Activated naive CD8-positive, alpha-beta T cell treated with anti-CD3 and anti-CD28 coated beads for 36 hours (primary cell): Measurements from ENCODE around the gene PLB1. TPM values are rescaled to one million over a fixed set of nuclear protein-coding genes. Genes with fewer than 3 reads are reported as not detected.
A peak's percentile ranks its signal among the peaks of the same experiment; 100 is the strongest.

Source experiments
- DNase-seq: peaks from one replicate; pipeline ENCODE4 v3.0.0; 2021
- H3K27ac Mint-ChIP-seq: one replicate; pipeline ENCODE4 v1.8.0; 2022; ENCODE audit warnings: mild to moderate bottlenecking, moderate library complexity, mixed read lengths
- H3K27me3 Mint-ChIP-seq: one replicate; pipeline ENCODE4 v1.8.0; 2022; ENCODE audit warnings: mild to moderate bottlenecking, mixed read lengths
- H3K36me3 Mint-ChIP-seq: one replicate; pipeline ENCODE4 v1.8.0; 2021; ENCODE audit warnings: mild to moderate bottlenecking, mixed read lengths
- H3K4me1 Mint-ChIP-seq: one replicate; pipeline ENCODE4 v1.8.0; 2021; ENCODE audit warnings: mixed read lengths
- H3K4me3 Mint-ChIP-seq: one replicate; pipeline ENCODE4 v1.8.0; 2022; ENCODE audit warnings: mild to moderate bottlenecking, moderate library complexity, mixed read lengths
- H3K9me3 Mint-ChIP-seq: one replicate; pipeline ENCODE4 v1.8.0; 2022; ENCODE audit warnings: mixed read lengths
- total RNA-seq, 2 experiments: library from RNA; stranded (reverse); gene quantifications; one replicate each; pipeline ENCODE4 v1.2.3, GENCODE V29; 2021

The PLB1 gene
- total RNA-seq, 2 experiments from 2014 or later, result 0.99 to 1.4 TPM

DNA sequence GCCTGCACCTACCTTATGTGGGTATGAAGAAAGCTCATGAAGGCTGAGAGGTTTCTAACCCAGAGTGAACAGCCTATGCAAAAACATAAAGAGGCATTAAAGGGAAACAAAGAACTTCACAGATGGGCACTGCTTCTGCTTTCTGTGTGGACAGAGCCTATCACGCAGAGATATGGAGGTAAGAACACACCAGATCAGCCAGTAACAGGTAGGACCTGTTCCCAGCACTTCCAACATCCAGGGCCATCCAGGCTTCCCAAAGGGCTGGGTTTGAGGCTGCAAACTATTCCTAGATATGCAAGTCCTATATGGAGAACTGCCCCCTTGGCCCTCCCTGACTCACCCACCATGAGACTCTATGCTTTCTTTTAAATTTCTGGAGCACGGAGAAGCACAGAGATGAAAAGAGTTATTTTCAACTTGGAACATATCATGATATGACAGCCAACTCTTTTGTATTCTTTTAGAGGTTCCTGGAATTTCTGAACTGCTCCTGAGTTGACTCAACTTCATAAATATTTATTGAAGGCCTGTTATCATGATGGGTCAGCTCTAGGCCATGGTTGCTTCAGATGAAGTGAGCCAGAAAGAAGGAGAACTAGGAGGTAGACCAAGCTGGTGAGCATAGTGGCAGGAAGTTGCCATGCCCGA, 178.3 kb downstream of the PLB1 start:
- Mint-ChIP-seq H3K9me3 (peaks cover 11% of the 10 kb centered on the region), H3K4me1 (peaks cover 14% of the 10 kb centered on the region), H3K4me3 (no peak overlapping the region), H3K36me3 (peaks cover 5% of the 10 kb centered on the region), H3K27ac (no peak overlapping the region), H3K27me3 (no peaks in the 10 kb centered on the region)
- DNase-seq, result no peak

DNA sequence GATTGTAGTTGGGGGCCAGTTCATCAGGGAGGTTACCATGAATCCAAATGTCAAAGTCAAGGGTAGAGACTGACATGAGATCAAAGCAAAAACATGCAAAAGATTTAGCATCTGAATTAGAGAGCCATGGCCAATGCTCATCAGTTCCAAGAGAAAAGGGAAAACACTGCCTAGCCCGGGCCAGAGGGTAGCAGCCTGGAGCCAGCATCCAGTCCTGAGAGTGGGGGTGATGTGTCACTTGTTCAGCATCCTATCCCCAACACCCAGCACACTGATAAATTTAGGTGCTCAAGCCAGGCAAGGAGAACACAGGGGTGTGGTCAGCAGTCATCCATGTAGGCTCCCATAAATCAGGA, 178.8 kb downstream of the PLB1 start:
- peaks cover 20% of the 10 kb centered on the region for H3K4me1 Mint-ChIP-seq
- H3K27me3 Mint-ChIP-seq, result no peaks in the 10 kb centered on the region
- peaks cover 11% of the 10 kb centered on the region for H3K9me3 Mint-ChIP-seq
- peaks cover 5% of the 10 kb centered on the region for H3K36me3 Mint-ChIP-seq
- no peak overlapping the region for H3K27ac Mint-ChIP-seq
- H3K4me3 Mint-ChIP-seq, result no peak overlapping the region
- no peak for DNase-seq

DNA sequence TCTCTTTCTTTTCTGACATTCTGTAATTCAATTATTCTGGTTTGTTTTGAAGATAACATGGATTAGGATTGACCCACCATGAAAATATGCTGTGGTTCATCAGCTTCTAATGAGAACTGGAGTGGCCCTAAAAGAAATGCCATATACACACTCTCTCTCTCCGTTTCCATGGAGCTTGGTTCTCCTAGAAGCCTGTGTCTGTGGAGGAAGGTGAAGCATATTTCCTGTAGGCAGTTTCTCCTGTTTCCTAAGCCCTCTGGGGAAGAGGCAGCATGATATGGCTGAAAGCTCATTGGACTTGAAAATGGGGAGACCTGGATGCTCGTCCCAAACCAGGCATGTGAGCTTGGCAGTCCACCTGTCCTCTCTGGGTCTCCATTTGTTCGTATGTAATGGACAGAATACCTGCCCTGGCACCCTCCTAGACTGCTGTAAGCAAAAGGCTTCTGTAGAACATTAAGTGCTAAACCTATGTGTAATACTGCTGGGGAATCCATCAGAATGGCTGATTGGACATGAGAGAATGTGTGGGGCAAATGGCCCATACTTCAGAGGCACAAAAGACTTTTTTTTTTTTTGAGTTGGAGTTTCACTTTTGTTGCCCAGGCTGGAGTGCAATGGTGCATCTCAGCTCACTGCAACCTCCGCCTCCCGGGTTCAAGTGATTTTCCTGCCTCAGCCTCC, 180.4 kb downstream of the PLB1 start:
- Mint-ChIP-seq H3K27ac (no peak overlapping the region), H3K4me3 (no peak overlapping the region), H3K36me3 (peaks cover 5% of the 10 kb centered on the region), H3K9me3 (peaks cover 11% of the 10 kb centered on the region), H3K27me3 (no peaks in the 10 kb centered on the region), H3K4me1 (peaks cover 29% of the 10 kb centered on the region)
- DNase-seq, result no peak

DNA sequence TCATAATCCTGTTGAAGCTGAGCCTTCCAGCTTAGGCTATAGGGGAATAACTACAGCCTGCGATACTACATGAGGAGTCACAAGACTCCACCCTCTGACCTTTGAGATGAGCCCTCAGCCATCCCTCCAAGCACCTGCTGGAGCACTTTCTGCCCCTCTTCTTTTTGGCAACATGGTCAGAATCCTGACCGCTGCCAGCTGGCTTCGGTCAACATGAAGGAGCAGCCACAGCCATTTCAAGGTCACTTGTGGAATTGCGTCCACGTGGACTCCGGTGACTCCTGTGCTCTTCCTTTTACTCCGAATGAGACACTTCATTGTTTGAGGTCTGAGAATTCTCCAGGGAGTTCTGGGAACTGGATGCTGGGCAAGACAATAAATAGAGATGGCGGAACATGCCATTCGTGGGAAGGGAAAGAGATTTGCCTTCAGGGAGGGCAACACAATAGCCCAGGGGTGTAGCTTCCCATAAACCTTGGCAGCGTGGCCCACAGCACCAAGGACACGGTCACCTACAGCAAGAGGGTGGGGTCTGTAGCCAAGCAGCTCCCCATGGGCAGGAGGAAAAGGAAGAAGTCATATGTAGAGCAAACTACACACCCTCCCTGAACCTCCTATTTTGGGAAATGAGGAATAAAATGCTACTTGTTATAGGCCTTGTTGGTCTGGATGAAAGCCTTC, 182.5 kb downstream of the PLB1 start:
- no peak for DNase-seq
- Mint-ChIP-seq H3K4me1 (peaks cover 42% of the 10 kb centered on the region), H3K27ac (peak overlapping the region; percentile 55), H3K27me3 (no peaks in the 10 kb centered on the region), H3K36me3 (no peaks in the 10 kb centered on the region), H3K4me3 (no peak overlapping the region), H3K9me3 (no peaks in the 10 kb centered on the region)

DNA sequence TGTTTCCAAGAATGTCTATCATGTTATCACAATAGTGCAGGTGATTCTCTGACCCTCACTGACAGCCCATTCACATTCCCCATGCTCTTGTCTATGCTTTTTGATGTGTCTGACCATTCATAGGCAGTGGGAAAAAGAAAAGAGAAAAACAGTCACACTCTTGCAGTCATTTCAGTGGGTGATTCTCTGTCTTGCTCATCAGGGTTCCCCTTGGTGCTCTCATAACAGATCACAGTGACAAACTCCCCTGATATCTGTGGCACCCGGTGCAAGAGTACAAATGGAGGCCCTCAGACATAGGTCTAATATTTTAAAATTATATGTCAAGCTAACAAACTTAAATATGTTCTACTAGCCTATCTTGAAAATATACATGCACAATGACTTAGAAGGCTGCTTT, 183.1 kb downstream of the PLB1 start:
- Mint-ChIP-seq H3K4me3 (no peak overlapping the region), H3K27me3 (no peaks in the 10 kb centered on the region), H3K36me3 (no peaks in the 10 kb centered on the region), H3K27ac (peak overlapping the region; percentile 55), H3K4me1 (peaks cover 42% of the 10 kb centered on the region), H3K9me3 (no peaks in the 10 kb centered on the region)
- peak; percentile 31 for DNase-seq

DNA sequence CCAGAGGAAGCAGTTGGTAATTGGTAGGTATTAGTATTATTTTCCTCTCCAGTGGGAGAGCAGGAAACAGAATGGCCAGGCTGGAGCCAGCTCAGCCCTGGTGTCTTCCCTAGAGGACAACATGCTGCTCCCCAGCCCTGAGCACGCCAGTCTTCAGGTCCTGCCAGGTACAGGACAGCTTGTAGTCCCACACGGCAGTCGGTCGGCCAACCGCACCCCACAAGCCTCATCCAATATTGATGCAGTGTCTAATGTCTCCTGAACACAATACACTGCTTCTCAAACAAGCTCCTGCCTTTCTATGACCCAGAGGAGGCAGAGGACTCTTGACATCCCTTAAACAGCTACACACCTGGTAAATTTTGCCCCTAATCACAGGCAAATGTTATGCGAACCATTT, 184.8 kb downstream of the PLB1 start:
- H3K4me1 Mint-ChIP-seq, result peaks cover 42% of the 10 kb centered on the region
- H3K36me3 Mint-ChIP-seq, result no peaks in the 10 kb centered on the region
- no peaks in the 10 kb centered on the region for H3K27me3 Mint-ChIP-seq
- no peaks in the 10 kb centered on the region for H3K9me3 Mint-ChIP-seq
- H3K27ac Mint-ChIP-seq, result peak overlapping the region; percentile 94
- DNase-seq, result no peak
- H3K4me3 Mint-ChIP-seq, result no peak overlapping the region

DNA sequence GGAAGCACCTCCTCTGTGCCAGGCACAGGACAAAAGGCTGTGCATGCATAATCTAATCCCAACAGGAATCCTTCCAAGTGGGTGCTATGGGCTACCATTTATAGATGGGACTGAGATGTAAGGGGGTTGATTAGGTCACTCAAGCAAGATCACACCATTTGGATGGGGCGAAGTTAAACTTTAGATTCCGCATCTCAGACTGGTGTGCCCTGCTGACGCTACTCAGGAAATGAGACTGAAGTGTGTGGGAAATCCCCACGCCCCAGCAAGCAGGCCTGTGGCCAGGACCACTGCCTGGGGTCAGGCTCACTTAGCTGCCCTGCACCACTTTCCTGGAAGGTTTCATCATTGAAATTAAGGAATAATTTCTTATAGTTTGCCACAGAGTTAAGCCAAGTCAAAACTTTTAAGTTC, 185.3 kb downstream of the PLB1 start:
- peak overlapping the region; percentile 94 for H3K27ac Mint-ChIP-seq
- DNase-seq, result peak; percentile 74
- H3K4me3 Mint-ChIP-seq, result peak overlapping the region; percentile 44
- no peaks in the 10 kb centered on the region for H3K9me3 Mint-ChIP-seq
- peaks cover 40% of the 10 kb centered on the region for H3K4me1 Mint-ChIP-seq
- H3K36me3 Mint-ChIP-seq, result no peaks in the 10 kb centered on the region
- H3K27me3 Mint-ChIP-seq, result no peaks in the 10 kb centered on the region

DNA sequence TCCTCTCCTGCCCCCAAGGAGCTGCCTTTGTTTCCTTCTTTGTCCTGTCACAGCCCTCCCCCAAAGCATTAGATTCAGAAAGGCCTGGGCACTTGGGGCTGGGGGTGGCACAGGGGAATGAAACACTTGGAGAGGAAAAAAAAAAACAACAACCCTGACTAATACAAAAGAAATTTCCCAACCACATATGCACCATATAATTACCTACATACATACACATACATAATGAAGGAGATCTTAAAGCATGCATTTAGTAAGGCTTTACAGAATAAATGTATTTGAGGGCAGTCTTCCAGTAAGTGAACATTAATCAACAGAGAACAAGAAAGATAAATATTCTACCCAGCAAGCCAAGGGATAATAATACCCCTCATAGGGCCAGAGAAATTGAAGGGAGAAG, 185.7 kb downstream of the PLB1 start:
- H3K4me3 Mint-ChIP-seq, result peak overlapping the region; percentile 44
- DNase-seq, result no peak
- H3K36me3 Mint-ChIP-seq, result no peaks in the 10 kb centered on the region
- H3K27ac Mint-ChIP-seq, result peak overlapping the region; percentile 94
- H3K9me3 Mint-ChIP-seq, result no peaks in the 10 kb centered on the region
- peaks cover 40% of the 10 kb centered on the region for H3K4me1 Mint-ChIP-seq
- no peaks in the 10 kb centered on the region for H3K27me3 Mint-ChIP-seq

DNA sequence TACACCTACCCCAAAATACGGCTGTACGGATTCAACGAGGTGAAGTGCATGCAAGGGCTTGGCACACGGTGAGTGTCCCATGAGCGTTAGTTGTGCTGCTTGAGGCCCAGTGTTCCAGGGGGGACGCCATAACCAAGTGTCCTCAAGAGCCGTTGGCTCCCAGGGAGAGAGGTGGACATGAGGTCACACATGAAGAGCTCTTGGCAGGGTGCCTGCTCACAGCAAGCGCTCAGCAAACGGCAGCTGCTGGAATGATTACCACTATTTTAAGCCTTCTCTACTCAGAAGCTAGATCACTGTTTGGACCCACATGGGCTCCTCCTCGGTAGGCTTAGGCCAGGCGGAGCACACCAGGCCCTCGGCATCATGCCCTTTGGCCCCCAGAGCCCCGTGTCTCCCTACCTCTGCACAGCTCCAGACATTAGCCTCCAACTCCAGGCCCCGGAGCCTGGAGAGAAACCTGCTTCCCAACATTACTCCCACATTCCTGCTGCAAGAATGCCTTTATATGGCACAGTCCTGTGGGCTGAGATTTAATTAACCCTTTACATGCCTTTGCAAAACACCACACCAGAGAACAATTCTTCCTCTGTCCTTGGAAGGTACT, 187.3 kb downstream of the PLB1 start:
- no peak overlapping the region for H3K27ac Mint-ChIP-seq
- no peaks in the 10 kb centered on the region for H3K9me3 Mint-ChIP-seq
- no peak overlapping the region for H3K4me3 Mint-ChIP-seq
- no peaks in the 10 kb centered on the region for H3K36me3 Mint-ChIP-seq
- peaks cover 47% of the 10 kb centered on the region for H3K4me1 Mint-ChIP-seq
- no peak for DNase-seq
- no peaks in the 10 kb centered on the region for H3K27me3 Mint-ChIP-seq

DNA sequence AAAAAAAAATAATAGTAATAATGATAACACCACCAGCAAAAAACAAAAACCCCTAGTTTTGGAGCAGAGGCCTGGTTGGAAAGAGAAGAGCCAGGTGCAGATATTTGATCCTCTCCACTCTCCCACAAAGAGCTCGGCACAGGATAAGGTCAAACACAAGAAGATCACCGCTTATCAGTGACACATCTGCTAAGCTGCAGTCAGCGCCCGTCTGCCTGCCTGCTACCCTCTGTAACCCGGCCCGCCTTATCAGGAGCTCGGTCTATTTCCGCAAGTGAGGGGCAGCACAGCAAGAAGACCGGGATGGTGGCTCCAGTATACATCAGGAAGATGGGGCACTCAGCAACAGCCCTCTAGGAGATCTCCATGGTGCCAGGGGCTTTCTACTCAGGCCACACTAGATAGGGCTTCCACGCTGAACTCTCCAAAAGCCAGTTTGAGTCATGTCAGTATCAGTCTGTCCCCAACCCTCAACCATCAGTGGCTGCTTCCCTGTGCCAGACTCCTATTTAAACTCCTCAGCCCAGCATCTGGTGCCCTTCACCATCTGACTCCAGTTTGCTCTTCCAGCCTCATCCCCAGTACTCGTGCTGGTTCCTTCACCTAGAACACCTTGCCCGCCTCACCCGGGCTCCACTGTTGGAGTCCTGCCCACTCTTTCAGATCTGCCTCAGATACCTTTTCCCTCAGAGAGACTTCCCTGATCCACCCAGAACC, 188.4 kb downstream of the PLB1 start:
- H3K4me1 Mint-ChIP-seq, result peaks cover 36% of the 10 kb centered on the region
- no peak for DNase-seq
- no peaks in the 10 kb centered on the region for H3K9me3 Mint-ChIP-seq
- no peaks in the 10 kb centered on the region for H3K27me3 Mint-ChIP-seq
- H3K4me3 Mint-ChIP-seq, result no peak overlapping the region
- H3K36me3 Mint-ChIP-seq, result no peaks in the 10 kb centered on the region
- no peak overlapping the region for H3K27ac Mint-ChIP-seq

DNA sequence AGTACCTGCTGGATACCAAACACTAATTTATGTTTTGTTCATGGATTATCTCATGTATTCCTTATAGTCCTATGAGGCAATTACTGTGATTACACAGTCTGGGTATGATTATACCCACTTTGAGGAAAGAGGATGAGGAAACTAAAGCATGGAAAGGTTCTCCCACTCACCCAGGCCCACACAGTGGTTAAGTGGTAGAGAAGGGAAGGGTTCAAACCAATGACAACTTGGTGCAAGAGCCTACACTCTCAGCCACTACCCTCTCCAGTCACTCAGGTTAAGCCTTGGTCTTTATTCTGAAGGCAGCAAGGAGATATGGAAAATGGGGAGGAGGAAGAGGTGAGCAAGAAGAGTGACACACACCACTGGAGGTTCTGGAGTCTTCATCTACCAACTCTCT, 191.3 kb downstream of the PLB1 start:
- H3K4me3 Mint-ChIP-seq, result no peak overlapping the region
- H3K4me1 Mint-ChIP-seq, result peaks cover 12% of the 10 kb centered on the region
- no peak for DNase-seq
- no peaks in the 10 kb centered on the region for H3K9me3 Mint-ChIP-seq
- no peak overlapping the region for H3K27ac Mint-ChIP-seq
- no peaks in the 10 kb centered on the region for H3K36me3 Mint-ChIP-seq
- H3K27me3 Mint-ChIP-seq, result no peaks in the 10 kb centered on the region

DNA sequence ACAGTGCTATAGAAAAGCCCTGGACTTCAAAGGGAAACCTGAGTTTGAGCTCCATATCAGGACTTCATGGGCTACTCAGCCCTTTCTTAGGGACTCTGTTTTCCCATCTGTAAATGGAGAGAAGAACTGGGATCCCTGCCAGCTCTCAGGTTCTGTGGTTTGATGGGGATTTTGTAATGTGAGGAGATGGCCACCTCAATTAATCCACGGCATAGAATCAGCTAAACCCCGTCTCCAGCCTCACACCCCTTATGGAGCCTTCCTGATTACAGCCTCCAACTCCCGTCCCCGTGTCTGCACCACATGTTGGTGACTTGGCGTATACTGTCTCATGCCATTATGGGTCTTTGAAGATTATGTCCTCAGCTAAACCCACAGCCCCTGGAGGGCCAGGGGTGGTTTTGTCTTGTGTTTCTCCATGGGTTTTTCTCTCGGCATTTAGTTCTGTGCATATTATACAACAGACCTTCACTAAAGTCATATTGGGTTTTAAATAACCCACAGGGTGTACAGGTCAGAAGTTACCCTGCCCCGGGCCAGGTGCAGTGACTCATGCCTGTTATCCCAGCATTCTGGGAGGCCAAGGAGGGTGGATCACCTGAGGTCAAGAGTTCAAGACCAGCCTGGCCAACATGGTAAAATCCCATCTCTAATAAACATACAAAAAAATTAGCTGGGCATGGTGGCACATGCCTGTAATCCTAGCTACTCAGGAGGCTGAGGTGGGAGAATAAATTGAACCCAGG, 192.0 kb downstream of the PLB1 start:
- no peak overlapping the region for H3K27ac Mint-ChIP-seq
- no peaks in the 10 kb centered on the region for H3K27me3 Mint-ChIP-seq
- no peak overlapping the region for H3K4me3 Mint-ChIP-seq
- DNase-seq, result no peak
- peaks cover 8% of the 10 kb centered on the region for H3K4me1 Mint-ChIP-seq
- H3K36me3 Mint-ChIP-seq, result no peaks in the 10 kb centered on the region
- H3K9me3 Mint-ChIP-seq, result no peaks in the 10 kb centered on the region

DNA sequence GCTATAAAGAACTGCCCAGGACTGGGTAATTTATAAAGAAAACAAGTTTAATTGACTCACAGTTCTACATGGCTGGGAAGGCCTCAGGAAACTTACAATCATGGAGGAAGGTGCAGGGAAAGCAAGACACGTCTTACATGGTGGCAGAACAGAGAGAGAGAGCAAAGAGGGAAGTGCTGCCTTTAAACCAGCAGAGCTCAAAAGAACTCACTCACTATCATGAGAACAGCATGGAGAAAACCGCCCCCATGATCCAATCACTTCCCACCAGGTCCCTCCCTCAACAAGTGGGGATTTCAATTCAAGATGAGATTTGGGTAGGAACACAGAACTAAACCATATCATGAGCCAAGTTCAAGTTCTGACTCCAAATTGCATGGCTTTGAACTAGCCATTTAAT, 193.0 kb downstream of the PLB1 start:
- H3K27ac Mint-ChIP-seq, result no peak overlapping the region
- no peak overlapping the region for H3K4me3 Mint-ChIP-seq
- H3K9me3 Mint-ChIP-seq, result no peaks in the 10 kb centered on the region
- no peaks in the 10 kb centered on the region for H3K36me3 Mint-ChIP-seq
- H3K4me1 Mint-ChIP-seq, result peaks cover 8% of the 10 kb centered on the region
- DNase-seq, result no peak
- no peaks in the 10 kb centered on the region for H3K27me3 Mint-ChIP-seq

DNA sequence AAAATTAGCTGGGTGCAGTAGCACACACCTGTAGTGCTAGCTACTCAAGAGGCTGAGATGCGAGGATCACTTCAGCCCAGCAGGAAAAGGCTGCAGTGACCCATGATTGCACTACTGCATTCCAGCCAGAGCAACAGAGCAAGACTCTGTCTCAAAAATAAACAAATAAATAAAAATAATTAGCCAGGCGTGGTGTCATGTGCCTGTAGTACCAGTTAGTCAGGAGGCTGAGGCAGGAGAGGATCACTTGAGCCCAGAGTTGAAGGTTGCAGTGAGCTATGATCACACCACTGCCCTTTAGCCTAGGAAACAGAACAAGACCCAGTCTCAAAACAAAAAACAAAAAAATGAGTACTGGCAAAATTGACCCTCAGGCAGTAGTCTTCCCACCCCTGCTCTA, 193.9 kb downstream of the PLB1 start:
- H3K4me3 Mint-ChIP-seq, result no peak overlapping the region
- no peak overlapping the region for H3K27ac Mint-ChIP-seq
- no peaks in the 10 kb centered on the region for H3K36me3 Mint-ChIP-seq
- DNase-seq, result no peak
- peaks cover 8% of the 10 kb centered on the region for H3K4me1 Mint-ChIP-seq
- no peaks in the 10 kb centered on the region for H3K9me3 Mint-ChIP-seq
- no peaks in the 10 kb centered on the region for H3K27me3 Mint-ChIP-seq
